OCI-M1 (cell line): ENCODE data around the gene BLOC1S1.

ENCODE experiments used
- DNase-seq: peaks from one replicate; lab custom pipeline; 2025; lab: John Stamatoyannopoulos, UW

Gene BLOC1S1

GRCh38 chr12:55711786-55712553 lies 3.9 kb upstream of the BLOC1S1 start:
- no peak for DNase-seq

- no peak for DNase-seq
Observed at GRCh38 chr12:55712700-55713415, 3.0 kb upstream of the BLOC1S1 start.

GRCh38 chr12:55713721-55714120 lies 2.1 kb upstream of the BLOC1S1 start:
- DNase-seq: no peak

DNA sequence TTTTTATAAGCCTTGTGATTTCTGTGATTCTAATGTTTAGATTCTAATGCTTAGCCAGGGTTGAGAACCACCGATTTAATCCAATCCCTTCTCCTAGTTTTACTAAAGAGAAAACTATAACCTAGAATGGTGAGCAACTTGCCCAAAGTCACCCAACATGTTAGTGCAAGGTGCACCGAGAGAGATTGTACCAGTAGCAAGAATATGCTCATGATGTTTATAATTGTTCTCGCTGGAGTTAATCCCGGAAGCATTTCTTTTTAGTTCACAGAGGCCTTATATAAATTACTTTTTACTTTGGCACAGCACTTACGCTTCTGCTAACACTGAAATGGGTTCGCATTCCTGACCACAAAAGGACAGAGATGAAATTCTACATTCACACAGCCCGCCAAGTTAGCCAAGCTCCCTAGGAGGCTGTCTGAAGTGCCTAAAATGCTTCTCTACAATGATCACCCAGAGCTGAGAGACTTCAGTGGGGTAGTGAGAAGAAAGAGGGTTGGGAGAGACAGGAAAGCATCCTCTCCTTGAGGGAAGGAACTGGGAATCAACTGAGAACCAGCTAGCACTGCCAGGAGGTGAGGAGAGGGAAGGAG lies 579 bp upstream of the BLOC1S1 start:
- DNase-seq: no peak

DNA sequence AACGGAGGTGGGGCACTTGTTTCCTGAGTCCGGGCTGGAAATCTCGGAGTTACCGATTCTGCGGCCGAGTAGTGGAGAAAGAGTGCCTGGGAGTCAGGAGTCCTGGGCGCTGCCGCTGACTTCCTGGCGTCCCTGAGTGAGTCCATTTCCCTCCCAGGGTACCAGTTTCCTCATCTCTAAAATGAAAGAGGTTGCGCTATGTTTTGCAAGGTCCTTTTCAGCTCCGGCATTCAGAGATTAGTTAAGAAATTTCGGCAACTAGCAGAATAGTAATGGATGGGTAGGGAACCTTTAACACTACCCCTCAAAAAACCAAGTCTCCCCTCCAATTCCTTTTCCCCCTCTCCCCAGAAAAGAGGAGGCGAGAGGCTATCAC lies 724 bp downstream of the BLOC1S1 start:
- no peak for DNase-seq

DNA sequence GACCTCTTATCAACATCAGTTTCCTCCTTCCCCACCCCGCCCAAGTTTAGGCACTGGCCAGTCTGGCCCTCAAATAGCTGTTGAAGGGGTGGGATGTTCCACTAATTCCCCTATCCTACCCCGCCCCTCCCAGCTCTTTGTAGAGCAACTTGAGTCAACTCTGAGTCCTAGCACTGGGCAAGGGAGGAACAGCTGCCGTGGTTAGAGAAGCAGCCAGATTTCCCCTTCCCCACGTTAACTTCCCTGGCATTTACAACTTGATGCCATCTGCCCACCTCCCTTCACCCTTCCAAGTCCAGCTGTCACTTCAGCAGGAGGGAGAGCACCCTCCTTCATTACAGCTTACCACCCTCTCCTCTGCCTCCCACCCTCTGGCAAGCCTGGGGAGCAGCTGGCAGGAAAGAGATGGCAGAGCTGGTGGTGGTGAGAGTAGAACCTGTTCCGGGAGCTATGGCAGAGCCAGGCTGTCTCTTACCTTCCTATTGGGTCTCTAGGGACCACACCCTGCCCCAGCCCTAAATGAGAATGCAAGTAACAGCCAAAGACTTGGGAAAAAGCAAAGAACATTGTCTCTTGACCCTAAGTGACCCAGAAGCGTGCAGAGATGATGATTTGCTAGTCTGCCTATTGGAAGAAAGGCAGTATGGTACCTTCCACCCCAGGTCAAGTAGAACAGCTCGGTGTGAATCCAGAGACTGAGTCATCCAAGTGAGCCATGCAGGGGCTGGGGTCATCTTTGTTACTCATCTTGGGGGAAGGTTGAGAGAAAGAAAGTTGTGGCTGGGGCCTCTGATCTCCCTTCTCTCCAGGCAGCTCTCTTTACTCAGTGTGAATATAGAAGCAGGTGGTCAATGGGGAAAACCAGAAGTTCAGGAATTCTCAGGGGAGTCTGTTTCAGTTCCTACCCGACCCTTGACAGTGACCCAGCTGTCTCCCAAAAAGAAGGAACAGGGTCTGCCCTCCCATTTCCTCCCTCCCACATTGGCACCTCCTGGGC lies 1.5 kb downstream of the BLOC1S1 start:
- no peak for DNase-seq

DNA sequence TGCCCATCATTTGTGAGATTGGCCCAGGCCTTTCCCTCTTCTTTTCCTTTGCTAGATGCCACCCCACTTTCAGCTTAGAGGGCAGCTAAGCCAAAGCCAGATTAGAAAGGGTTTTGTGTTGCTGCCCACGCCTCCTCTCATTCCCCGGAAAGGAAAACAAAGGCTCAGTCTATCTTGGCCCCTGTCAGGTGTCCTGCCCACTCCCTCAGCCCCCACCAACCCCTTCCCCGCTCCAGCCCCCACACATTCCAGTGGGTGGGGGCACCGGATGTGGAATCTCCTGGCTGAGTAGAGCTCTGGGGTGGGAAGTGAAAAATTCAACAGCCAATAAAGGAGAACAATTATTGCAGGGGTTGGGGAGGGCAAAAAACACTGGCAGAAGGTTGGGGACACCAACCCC lies 2.2 kb downstream of the BLOC1S1 start:
- no peak for DNase-seq

GRCh38 chr12:55718624-55719275 lies 2.9 kb downstream of the BLOC1S1 start:
- DNase-seq: no peak

GRCh38 chr12:55719371-55719770 lies 3.5 kb downstream of the BLOC1S1 start:
- DNase-seq: no peak

- DNase-seq: no peak
Observed at GRCh38 chr12:55720071-55720564, 4.3 kb downstream of the BLOC1S1 start, which contains the start of gene RDH5. RDH5 (plus strand) TSS chr12:55720393; CDS start chr12:55721185, 792 bp downstream.

GRCh38 chr12:55720894-55721444 lies 5.1 kb downstream of the BLOC1S1 start:
- peak; percentile 64 for DNase-seq

DNA sequence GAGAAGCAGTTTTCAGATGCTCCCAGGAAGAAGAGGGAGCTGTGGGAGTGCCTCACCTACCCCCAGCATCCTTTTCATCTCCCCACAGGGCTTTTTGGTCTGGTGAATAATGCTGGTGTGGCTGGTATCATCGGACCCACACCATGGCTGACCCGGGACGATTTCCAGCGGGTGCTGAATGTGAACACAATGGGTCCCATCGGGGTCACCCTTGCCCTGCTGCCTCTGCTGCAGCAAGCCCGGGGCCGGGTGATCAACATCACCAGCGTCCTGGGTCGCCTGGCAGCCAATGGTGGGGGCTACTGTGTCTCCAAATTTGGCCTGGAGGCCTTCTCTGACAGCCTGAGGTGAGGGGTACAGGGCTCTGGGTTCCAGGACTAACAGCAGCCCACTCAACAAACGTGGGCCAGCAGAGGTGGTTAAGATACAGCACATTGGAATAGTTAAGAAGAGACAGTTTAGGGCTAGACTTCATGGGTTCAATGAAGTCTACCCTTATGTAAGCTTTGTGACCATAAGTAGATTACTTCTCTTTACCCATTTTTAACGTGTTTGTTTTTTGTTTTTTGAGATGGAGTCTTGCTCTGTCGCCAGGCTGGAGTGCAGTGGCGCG lies 5.9 kb downstream of the BLOC1S1 start:
- no peak for DNase-seq

DNA sequence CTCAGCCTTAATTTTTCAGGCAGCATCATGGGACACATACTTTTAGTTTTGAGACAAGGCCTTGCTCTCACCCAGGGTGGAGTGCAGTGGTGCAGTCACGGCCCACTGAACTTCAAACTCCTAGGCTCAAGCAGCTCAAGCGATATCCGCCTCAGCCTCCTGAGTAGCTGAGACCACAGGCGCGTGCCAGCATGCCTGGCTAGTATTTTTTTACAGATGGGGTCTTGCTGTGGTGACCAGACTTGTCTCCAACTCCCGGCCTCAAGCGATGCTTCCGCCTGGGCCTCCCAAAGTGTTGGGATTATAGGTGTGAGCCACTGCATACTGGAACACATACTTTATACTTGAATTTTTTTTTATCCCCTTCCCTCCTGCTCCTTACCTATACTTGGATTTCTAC lies 7.1 kb downstream of the BLOC1S1 start:
- no peak for DNase-seq

GRCh38 chr12:55723516-55724225 lies 7.8 kb downstream of the BLOC1S1 start:
- no peak for DNase-seq

DNA sequence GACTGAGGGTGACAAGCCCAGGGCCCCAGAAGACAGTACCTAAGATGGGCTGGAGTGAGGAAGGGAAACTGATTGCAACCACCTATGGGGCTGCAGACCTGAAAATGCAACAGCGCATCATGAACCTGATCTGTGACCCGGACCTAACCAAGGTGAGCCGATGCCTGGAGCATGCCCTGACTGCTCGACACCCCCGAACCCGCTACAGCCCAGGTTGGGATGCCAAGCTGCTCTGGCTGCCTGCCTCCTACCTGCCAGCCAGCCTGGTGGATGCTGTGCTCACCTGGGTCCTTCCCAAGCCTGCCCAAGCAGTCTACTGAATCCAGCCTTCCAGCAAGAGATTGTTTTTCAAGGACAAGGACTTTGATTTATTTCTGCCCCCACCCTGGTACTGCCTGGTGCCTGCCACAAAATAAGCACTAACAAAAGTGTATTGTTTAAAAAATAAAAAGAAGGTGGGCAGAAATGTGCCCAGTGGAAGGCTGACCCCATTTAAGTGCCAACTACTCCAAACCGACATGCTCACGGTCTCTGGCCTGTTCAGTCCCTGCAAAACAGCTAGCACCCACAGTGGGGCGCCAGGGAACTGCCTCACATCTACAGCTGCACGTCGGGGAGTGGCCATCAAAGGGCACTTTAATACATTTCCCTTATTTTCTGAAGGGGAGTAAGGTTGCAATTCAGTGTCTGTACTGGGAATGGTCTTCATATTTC lies 8.5 kb downstream of the BLOC1S1 start:
- DNase-seq: peak; percentile 81

DNA sequence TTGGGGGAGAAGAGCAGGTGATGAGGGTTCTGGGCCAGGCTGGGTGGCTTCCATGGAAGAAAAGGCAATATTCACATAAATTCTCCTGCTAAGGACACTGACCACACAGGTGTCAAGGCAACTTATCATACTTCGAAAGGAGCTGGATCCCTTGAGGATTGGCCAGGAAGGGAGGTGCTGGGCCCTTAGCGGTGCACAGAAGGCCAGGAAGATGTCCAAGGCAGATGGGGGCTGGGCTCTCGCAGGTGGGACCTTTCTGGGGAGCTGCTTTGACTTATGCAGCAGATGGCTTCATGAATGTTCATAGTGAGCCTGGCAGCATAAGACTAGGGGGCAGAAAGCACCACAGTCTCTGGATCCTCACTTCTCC lies 9.1 kb downstream of the BLOC1S1 start:
- no peak for DNase-seq

GRCh38 chr12:55725556-55725955 lies 9.7 kb downstream of the BLOC1S1 start:
- DNase-seq: no peak

GRCh38 chr12:55726971-55727370 lies 11.1 kb downstream of the BLOC1S1 start:
- no peak for DNase-seq

GRCh38 chr12:55727643-55728185 lies 11.9 kb downstream of the BLOC1S1 start:
- peak; percentile 90 for DNase-seq
